ENCODE results near the gene ARHGAP10.

ARHGAP10 gene

DNA sequence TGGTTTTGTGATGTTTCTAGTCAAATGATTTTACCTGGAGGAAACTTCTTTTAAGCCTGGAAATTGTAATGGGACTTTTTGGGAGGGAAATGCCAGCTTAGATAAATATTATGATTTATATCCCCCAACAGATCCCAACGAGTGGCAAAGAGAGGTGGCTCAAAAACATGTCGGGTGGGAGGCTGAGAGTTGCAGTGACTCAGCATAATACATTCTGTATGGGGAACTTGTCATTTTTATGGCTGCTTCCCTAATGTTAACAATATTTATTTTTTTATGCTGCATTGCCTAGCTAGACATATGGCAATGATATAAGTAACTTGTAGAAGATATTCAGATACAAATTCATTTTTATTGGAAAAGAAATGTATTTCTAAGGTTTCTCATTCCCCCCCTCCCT lies 219.0 kb downstream of the ARHGAP10 start:
- H3K4me3 Mint-ChIP-seq, result no peak overlapping the region
- H3K27me3 Mint-ChIP-seq, result no peaks in the 10 kb centered on the region
- H3K27ac Mint-ChIP-seq, result no peak overlapping the region
- H3K9me3 Mint-ChIP-seq, result peaks cover 4% of the 10 kb centered on the region
- H3K4me1 Mint-ChIP-seq (ENCODE audit: low read depth), result no peaks in the 10 kb centered on the region
- peaks cover 20% of the 10 kb centered on the region for H3K36me3 Mint-ChIP-seq (ENCODE audit: low read depth)

DNA sequence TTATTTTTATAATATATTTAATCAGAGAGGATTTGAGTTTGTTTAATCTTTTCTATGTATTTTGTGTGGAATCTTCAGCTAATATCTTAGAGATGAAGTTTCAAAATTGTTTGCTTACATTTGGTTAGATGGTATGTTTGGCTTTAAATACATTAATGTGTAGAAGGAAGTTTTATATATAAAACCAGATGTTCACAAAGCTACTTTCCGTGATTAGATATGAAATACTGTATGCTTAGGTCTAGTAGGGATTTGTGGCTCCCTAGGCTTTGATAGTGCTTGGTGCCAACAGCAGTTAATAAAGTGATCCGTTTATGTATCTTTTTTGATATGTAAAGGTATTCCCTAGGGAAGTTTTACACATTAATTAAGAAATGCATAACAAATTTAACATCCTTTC lies 223.0 kb downstream of the ARHGAP10 start:
- Mint-ChIP-seq H3K4me1 (ENCODE audit: low read depth) (no peaks in the 10 kb centered on the region), H3K27ac (no peak overlapping the region), H3K4me3 (no peak overlapping the region), H3K9me3 (no peaks in the 10 kb centered on the region), H3K27me3 (no peaks in the 10 kb centered on the region), H3K36me3 (ENCODE audit: low read depth) (peaks cover 15% of the 10 kb centered on the region)

DNA sequence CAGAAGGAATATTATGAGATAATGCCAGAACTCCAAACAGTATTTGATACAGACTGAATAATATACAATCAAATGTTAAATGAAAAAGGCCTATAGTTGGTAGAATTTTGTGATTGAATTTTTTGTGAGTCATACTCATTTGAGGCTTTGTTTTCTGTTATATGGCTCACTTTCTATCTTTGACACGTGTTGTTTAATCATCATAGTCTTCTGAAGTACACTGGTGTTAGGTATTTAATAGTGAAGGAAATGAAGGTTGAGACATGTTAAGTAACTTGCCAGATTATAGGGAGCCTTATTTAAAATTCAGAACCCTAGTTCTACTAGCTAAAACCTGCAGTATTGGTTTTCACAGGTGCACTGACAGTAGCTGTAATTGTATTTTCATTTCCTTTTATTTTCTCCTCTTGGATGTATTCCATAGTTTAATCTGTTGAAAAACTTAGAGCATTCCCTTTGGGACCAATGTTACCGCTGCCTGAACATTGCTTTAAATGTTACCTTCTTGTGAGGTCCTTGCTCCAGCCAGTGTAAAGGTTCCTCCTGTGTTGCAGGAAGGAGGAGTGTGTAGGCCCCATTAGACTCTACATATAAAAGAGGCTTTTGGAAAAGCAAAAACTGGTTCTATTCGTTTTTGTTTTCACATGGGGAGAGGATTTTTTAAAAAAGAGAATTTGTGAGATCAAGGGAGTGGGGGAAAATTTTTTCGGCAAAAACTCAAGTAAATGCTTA lies 224.1 kb downstream of the ARHGAP10 start:
- Mint-ChIP-seq H3K27ac (no peak overlapping the region), H3K4me3 (no peak overlapping the region), H3K27me3 (no peaks in the 10 kb centered on the region), H3K9me3 (no peaks in the 10 kb centered on the region), H3K4me1 (ENCODE audit: low read depth) (no peaks in the 10 kb centered on the region), H3K36me3 (ENCODE audit: low read depth) (peaks cover 15% of the 10 kb centered on the region)

DNA sequence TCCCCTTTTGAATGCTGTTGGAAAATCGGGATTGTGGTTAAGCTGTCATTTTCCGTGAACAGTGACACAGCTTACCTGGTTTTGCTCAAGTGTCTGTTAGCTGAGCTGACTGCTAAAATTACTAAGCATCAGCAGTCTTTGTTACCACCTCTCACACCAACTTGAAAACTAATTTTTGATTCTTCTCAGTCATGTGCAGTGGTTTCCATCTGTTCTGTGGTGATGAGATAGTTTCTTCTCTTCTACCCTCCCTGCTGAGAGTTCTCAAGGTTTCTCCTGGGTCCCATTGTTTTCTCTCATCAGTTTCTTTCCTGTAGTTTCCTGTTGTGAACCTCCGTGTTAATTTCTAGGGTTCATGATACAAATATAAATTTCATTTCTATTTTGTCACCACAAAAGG lies 225.6 kb downstream of the ARHGAP10 start:
- no peaks in the 10 kb centered on the region for H3K27me3 Mint-ChIP-seq
- peaks cover 15% of the 10 kb centered on the region for H3K36me3 Mint-ChIP-seq (ENCODE audit: low read depth)
- no peaks in the 10 kb centered on the region for H3K9me3 Mint-ChIP-seq
- H3K4me3 Mint-ChIP-seq, result no peak overlapping the region
- no peak overlapping the region for H3K27ac Mint-ChIP-seq
- no peaks in the 10 kb centered on the region for H3K4me1 Mint-ChIP-seq (ENCODE audit: low read depth)

DNA sequence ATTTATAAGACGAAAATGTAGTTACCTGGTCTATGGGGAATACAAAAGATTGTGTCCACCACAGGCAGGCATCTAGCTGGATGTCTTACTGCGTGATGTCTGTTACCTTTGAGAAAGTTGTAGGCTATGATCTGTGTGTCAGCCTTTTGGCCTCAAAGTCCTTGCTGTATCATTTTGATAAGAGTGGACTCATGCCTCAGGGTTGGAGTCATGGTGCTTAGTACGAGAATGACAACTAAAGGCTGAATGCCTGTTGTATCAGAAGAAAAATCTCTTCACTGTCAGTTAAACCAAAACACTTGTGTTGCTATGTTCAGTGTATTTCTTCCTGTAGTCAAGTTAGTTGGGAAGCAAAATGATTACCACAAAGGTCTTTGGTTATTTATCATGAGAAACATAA lies 226.2 kb downstream of the ARHGAP10 start:
- H3K4me1 Mint-ChIP-seq (ENCODE audit: low read depth), result no peaks in the 10 kb centered on the region
- H3K27me3 Mint-ChIP-seq, result no peaks in the 10 kb centered on the region
- H3K4me3 Mint-ChIP-seq, result no peak overlapping the region
- H3K9me3 Mint-ChIP-seq, result no peaks in the 10 kb centered on the region
- peaks cover 14% of the 10 kb centered on the region for H3K36me3 Mint-ChIP-seq (ENCODE audit: low read depth)
- H3K27ac Mint-ChIP-seq, result no peak overlapping the region

DNA sequence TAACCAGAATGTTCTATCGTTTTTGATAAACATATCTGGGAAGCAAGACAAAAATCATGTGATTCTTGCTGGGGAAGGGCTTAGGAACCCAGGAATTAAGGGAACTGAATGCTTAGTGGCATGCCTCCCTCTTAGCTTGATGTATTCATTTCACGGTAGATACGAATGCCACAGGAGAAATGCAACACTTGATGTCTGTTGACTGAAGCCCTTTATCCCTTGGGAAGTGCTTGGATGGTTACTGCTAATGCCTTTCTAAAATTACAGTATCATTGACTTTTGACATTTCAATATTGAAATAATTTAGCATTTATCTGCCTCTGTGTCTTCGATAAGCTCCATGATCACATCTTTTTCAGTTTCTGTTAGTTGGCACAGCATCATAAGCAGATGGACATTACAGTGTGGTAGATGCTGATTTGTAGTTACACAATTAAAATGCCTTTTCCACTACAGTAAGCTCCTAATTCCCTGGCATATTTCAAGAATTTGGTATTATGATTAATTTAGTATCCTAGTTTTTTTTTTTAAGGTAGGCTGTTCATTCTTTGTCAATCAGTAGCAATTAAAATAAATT lies 226.7 kb downstream of the ARHGAP10 start:
- H3K4me3 Mint-ChIP-seq, result no peak overlapping the region
- no peaks in the 10 kb centered on the region for H3K4me1 Mint-ChIP-seq (ENCODE audit: low read depth)
- no peak overlapping the region for H3K27ac Mint-ChIP-seq
- H3K9me3 Mint-ChIP-seq, result no peaks in the 10 kb centered on the region
- peaks cover 9% of the 10 kb centered on the region for H3K36me3 Mint-ChIP-seq (ENCODE audit: low read depth)
- H3K27me3 Mint-ChIP-seq, result no peaks in the 10 kb centered on the region

DNA sequence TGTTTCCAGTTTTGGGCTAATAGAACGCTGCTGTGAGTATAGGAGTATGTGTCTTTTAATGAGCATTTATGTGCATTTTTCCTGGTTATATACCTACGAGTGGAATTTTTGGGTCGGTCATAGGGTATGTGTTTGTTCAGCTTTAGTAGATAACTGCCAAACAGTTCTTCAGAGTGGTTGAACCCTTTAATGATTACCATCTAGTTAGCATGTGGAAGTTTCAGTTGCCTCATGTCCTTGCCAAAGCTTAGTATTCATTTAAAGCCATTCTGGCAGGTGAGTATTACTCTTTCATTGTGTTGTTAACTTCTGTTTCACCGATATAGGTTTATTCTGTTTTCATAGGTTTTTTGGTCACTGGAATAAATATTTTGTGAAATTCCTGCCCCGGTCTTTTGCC lies 229.1 kb downstream of the ARHGAP10 start:
- Mint-ChIP-seq H3K27me3 (no peaks in the 10 kb centered on the region), H3K4me1 (ENCODE audit: low read depth) (no peaks in the 10 kb centered on the region), H3K36me3 (ENCODE audit: low read depth) (peaks cover 8% of the 10 kb centered on the region), H3K27ac (no peak overlapping the region), H3K9me3 (no peaks in the 10 kb centered on the region), H3K4me3 (no peak overlapping the region)

DNA sequence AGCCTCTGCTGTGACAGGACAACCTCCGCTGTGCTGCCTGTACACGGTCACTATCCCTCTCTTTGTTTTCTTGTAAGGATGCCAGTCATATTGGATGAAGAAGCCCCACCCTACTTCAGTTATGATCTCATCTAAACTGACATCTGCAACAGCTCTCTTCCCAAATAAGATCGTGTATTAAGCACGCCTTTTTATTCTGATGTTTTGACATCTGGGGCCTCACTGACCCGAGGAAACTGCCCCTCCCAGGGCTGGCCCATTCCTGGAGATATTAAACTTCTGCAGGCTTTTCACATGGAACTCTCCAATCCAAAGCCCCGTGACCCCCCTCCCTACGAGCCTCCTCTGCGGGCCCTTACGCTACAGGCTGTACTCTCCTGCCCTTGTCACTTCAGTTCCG lies 232.0 kb downstream of the ARHGAP10 start:
- H3K9me3 Mint-ChIP-seq, result no peaks in the 10 kb centered on the region
- no peaks in the 10 kb centered on the region for H3K27me3 Mint-ChIP-seq
- no peaks in the 10 kb centered on the region for H3K4me1 Mint-ChIP-seq (ENCODE audit: low read depth)
- peaks cover 16% of the 10 kb centered on the region for H3K36me3 Mint-ChIP-seq (ENCODE audit: low read depth)
- no peak overlapping the region for H3K27ac Mint-ChIP-seq
- H3K4me3 Mint-ChIP-seq, result no peak overlapping the region

DNA sequence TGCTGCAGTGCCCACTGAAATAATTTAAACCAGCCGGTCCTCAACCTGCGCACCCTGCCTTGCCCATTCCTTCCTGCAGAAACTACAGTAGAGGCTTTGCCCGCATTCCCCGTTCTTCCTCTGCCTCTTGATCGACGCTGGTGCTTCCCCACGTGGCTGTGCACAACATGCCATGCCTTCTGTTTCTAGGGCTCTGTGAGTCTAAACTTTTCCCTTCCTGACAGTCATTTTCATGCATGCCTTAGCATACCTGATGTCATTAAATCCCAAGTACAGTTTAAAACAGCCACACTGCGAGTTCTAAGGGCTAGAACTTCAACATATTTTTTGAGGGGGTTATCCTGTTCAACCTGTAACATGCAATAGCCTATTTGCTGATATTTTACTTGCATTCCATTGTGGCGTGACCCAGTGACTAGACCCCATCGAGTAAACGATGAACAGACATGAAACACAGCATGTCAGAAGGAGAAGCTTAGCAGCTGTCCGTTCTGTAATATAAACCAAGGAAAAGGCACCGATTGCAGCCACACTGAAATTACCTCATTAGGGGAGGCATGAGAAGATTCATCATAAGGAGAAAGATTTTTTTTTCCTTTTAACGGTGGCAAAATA lies 232.5 kb downstream of the ARHGAP10 start:
- Mint-ChIP-seq H3K4me3 (no peak overlapping the region), H3K9me3 (no peaks in the 10 kb centered on the region), H3K27me3 (no peaks in the 10 kb centered on the region), H3K27ac (no peak overlapping the region), H3K4me1 (ENCODE audit: low read depth) (no peaks in the 10 kb centered on the region), H3K36me3 (ENCODE audit: low read depth) (peaks cover 16% of the 10 kb centered on the region)

DNA sequence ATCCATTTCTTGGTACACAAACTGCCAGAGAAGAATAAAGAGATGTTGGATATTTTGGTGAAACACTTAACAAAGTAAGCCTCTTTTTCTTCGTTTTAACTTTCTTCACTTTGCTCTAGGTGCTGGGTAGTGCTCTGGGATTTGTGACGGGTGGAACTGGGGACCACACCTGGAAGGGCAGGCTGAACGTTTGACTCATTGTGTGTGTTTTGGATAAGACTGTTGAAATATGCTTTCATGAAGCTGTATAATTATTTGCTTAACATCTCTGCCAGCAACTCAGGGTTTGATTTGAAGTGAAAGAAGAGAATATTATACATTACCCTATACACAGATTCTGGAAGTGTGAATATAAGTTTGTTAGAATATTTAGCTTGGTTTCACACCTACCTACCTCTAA lies 233.2 kb downstream of the ARHGAP10 start:
- H3K4me1 Mint-ChIP-seq (ENCODE audit: low read depth), result no peaks in the 10 kb centered on the region
- peaks cover 16% of the 10 kb centered on the region for H3K36me3 Mint-ChIP-seq (ENCODE audit: low read depth)
- no peak overlapping the region for H3K4me3 Mint-ChIP-seq
- H3K27ac Mint-ChIP-seq, result no peak overlapping the region
- H3K27me3 Mint-ChIP-seq, result no peaks in the 10 kb centered on the region
- H3K9me3 Mint-ChIP-seq, result no peaks in the 10 kb centered on the region

DNA sequence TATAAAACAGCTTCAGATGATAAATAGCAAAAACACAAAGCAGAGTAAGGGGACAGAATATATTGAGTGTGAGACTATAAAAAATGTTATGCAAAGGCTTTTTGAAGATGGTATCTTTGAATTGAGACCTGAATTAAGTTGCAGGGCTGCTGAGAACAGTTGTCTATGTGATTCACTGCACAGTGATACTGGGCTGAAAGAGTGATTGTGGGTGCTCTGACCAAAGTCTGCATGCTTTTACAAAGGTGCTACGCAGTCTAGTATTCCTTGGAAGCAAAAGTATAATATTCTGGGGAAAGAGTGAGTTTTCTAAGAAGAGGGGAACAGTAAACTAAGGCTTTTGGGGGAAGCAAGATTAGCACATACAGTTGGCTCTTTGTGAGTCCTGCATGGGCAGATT lies 234.0 kb downstream of the ARHGAP10 start:
- no peaks in the 10 kb centered on the region for H3K27me3 Mint-ChIP-seq
- H3K4me3 Mint-ChIP-seq, result no peak overlapping the region
- H3K4me1 Mint-ChIP-seq (ENCODE audit: low read depth), result no peaks in the 10 kb centered on the region
- no peak overlapping the region for H3K27ac Mint-ChIP-seq
- H3K36me3 Mint-ChIP-seq (ENCODE audit: low read depth), result peaks cover 16% of the 10 kb centered on the region
- no peaks in the 10 kb centered on the region for H3K9me3 Mint-ChIP-seq

DNA sequence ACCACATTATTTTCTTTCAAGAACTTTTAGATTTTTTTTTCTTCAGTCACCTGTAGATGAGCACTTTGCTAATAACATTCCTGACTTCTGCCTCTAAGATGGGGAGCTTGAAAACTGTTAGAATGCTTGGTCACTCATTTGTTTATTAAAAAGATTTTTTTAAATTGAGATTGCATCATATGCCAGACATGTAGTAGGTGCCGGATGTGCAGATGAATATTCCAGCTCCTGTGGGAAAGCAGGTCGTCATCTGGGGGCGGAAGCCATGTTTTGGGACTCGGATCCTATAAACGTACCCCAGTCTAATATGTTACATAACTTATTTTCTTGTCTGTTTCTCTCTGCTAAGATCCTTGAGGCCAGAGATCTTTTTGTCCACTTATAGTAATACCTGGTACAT lies 236.8 kb downstream of the ARHGAP10 start:
- H3K27ac Mint-ChIP-seq, result no peak overlapping the region
- no peaks in the 10 kb centered on the region for H3K27me3 Mint-ChIP-seq
- H3K4me1 Mint-ChIP-seq (ENCODE audit: low read depth), result no peaks in the 10 kb centered on the region
- H3K4me3 Mint-ChIP-seq, result no peak overlapping the region
- no peaks in the 10 kb centered on the region for H3K9me3 Mint-ChIP-seq
- H3K36me3 Mint-ChIP-seq (ENCODE audit: low read depth), result peaks cover 16% of the 10 kb centered on the region

DNA sequence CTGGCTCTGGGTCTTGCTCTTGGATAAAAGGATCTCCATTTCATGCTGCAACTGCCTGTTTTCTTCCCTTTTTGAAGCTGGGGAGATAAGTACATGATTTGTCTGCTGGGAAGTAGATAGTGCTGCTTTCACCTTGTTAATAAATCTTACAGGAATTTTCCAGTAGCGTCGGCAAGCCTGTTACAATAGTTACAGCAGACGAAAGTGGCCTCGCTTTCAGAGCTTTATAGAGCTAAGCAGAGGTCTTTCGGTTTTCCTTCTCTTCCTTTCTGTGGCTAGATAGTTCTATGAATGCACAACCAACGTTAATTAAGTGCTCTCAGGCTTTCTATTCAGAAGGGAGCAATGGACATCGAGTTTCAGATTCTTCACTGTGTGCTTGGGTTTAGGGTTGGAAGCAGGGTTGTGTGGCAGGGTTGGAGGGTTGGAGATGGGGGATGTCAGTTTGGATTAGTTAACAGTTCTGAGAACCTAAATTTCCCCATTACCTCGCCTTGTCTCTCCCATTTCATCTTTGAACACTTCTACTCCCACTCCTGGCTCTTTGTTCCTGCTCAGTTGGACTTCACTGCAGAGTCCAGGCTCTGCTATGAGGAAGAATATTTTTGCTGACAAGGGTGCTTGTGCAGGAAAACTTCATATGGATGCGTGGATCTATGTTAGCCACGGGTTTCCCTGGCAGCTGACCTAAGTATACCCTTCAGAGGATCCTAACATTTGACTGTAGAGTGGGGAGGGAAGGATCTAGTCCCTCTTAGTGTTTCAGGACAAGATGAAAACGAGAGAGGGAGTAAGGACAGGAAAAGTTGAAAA lies 237.9 kb downstream of the ARHGAP10 start:
- H3K4me3 Mint-ChIP-seq, result no peak overlapping the region
- H3K27ac Mint-ChIP-seq, result no peak overlapping the region
- no peaks in the 10 kb centered on the region for H3K9me3 Mint-ChIP-seq
- H3K36me3 Mint-ChIP-seq (ENCODE audit: low read depth), result peaks cover 12% of the 10 kb centered on the region
- H3K27me3 Mint-ChIP-seq, result no peaks in the 10 kb centered on the region
- no peaks in the 10 kb centered on the region for H3K4me1 Mint-ChIP-seq (ENCODE audit: low read depth)

DNA sequence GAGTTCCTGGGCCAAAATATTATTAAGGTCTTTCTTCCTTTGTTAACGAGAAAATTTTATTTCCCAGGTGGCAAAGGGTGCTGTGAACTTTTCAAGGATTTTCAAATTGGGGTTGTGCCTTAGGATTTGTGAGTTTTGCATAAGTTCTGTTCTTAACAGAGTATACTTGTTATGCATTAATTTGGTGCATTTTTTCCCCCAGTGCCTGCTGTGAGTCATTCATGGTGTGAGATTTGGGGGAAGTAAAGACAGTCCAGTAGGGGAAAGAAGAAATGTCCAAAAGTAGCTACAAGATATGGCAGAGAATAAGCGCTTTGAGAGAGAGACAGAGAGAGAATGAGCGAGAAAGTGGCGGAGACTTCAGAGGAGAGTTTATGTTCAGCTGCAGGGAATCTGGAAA lies 239.2 kb downstream of the ARHGAP10 start:
- Mint-ChIP-seq H3K4me3 (no peak overlapping the region), H3K9me3 (no peaks in the 10 kb centered on the region), H3K4me1 (ENCODE audit: low read depth) (no peaks in the 10 kb centered on the region), H3K27ac (no peak overlapping the region), H3K36me3 (ENCODE audit: low read depth) (peaks cover 8% of the 10 kb centered on the region), H3K27me3 (no peaks in the 10 kb centered on the region)

DNA sequence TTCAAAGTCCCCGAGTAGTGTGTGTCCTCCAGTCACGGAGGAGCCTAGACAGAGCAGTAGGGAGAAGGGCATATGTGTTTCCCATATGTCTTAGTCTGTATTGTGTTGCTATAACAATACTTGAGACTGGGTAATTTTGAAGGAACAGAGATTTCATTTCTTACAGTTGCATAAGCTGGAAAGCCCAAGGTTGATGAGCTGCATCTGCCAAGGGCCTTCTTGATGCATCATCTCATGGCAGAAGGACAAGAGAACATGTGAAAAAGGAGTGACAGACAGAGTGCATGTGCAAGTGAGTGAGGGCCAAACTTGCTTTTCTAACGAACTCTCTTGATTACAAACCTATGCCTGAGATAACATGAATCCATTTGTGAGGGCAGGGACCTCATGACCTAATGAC lies 243.4 kb downstream of the ARHGAP10 start:
- Mint-ChIP-seq H3K27ac (no peak overlapping the region), H3K36me3 (ENCODE audit: low read depth) (no peaks in the 10 kb centered on the region), H3K4me1 (ENCODE audit: low read depth) (no peaks in the 10 kb centered on the region), H3K4me3 (no peak overlapping the region), H3K9me3 (no peaks in the 10 kb centered on the region), H3K27me3 (no peaks in the 10 kb centered on the region)

All from stimulated activated naive CD8-positive, alpha-beta T cell treated with anti-CD3 and anti-CD28 coated beads, Interleukin-15, Interleukin-2, amounts not matched to agents 100 ng/mL and 50 ng/mL, for 24 hours (primary cell).